H9 (cell line): ENCODE results near the gene DDIAS. TPM values are rescaled to one million over a fixed set of nuclear protein-coding genes. Genes with fewer than 3 reads are reported as not detected.
"Not testable (repeated sequence)": the region's sequence is repeated elsewhere in the genome, so short reads cannot be mapped to it uniquely, and the experiment has no call there.

Source experiments
- DNase-seq: peaks from one replicate; pipeline ENCODE4 v3.0.0-alpha.2; 2017
- H2AFZ ChIP-seq: one replicate; pipeline ENCODE4 v1.6.1; 2013; ENCODE audit warnings: mild to moderate bottlenecking, low read length, control low read depth, moderate library complexity
- H2AK5ac ChIP-seq: 2 replicates; pipeline ENCODE4 v1.6.1; 2013; ENCODE audit warnings: low read length, control low read depth, mixed read lengths; ENCODE audit not compliant: insufficient read length
- H2BK120ac ChIP-seq: one replicate; pipeline ENCODE4 v1.6.1; 2013; ENCODE audit warnings: low read depth, mild to moderate bottlenecking, low read length, control low read depth, inconsistent platforms; ENCODE audit not compliant: poor library complexity, severe bottlenecking
- H2BK12ac ChIP-seq: 2 replicates; pipeline ENCODE4 v1.6.1; 2013; ENCODE audit warnings: low read length, control low read depth, mixed read lengths, low read depth; ENCODE audit not compliant: insufficient read length
- H2BK15ac ChIP-seq: 2 replicates; pipeline ENCODE4 v1.6.1; 2013; ENCODE audit warnings: low read depth, low read length, control low read depth
- H2BK20ac ChIP-seq: one replicate; pipeline ENCODE4 v1.6.1; 2013; ENCODE audit warnings: low read depth, mild to moderate bottlenecking, low read length, control low read depth, inconsistent platforms; ENCODE audit not compliant: poor library complexity, severe bottlenecking
- H2BK5ac ChIP-seq: 2 replicates; pipeline ENCODE4 v1.6.1; 2013; ENCODE audit warnings: low read length, control low read depth, mixed read lengths; ENCODE audit not compliant: insufficient read length
- H3K14ac ChIP-seq: 2 replicates; pipeline ENCODE4 v1.6.1; 2013; ENCODE audit warnings: low read length, control low read depth; ENCODE audit not compliant: insufficient read depth
- H3K18ac ChIP-seq: 2 replicates; pipeline ENCODE4 v1.6.1; 2013; ENCODE audit warnings: low read depth, mild to moderate bottlenecking, mixed read lengths, low read length, control low read depth; ENCODE audit not compliant: insufficient read length
- H3K23ac ChIP-seq: 2 replicates; pipeline ENCODE4 v1.6.1; 2013; ENCODE audit warnings: low read length, control low read depth, mixed read lengths, low read depth; ENCODE audit not compliant: insufficient read length
- H3K23me2 ChIP-seq: 2 replicates; pipeline ENCODE4 v1.6.1; 2013; ENCODE audit warnings: low read depth, mild to moderate bottlenecking, mixed read lengths, low read length, control low read depth; ENCODE audit not compliant: insufficient read length, poor library complexity, severe bottlenecking
- H3K27ac ChIP-seq: 2 replicates; pipeline ENCODE4 v1.5.1; 2013; ENCODE audit warnings: low read length, control low read depth, mixed read lengths, low read depth; ENCODE audit not compliant: insufficient read length
- H3K27me3 ChIP-seq: 2 replicates; pipeline ENCODE4 v1.6.1; 2013; ENCODE audit warnings: low read length, control low read depth, inconsistent platforms; ENCODE audit not compliant: insufficient read depth
- H3K4ac ChIP-seq: 2 replicates; pipeline ENCODE4 v1.6.1; 2013; ENCODE audit warnings: low read depth, mild to moderate bottlenecking, control low read depth, inconsistent platforms, low read length, moderate library complexity
- H3K4me1 ChIP-seq: 2 replicates; pipeline ENCODE4 v1.6.1; 2013; ENCODE audit warnings: low read length, control low read depth, inconsistent platforms; ENCODE audit not compliant: insufficient read depth
- H3K4me2 ChIP-seq: 2 replicates; pipeline ENCODE4 v1.6.1; 2013; ENCODE audit warnings: low read length, control low read depth, mixed read lengths; ENCODE audit not compliant: insufficient read length, insufficient read depth
- H3K56ac ChIP-seq: 2 replicates; pipeline ENCODE4 v1.6.1; 2013; ENCODE audit warnings: low read depth, mild to moderate bottlenecking, mixed read lengths, low read length, control low read depth; ENCODE audit not compliant: insufficient read length
- H3K79me1 ChIP-seq: 2 replicates; pipeline ENCODE4 v1.6.1; 2013; ENCODE audit warnings: low read depth, mild to moderate bottlenecking, moderate library complexity, low read length, control low read depth, inconsistent platforms; ENCODE audit not compliant: insufficient read depth, poor library complexity, severe bottlenecking
- H3K79me2 ChIP-seq: 2 replicates; pipeline ENCODE4 v1.6.1; 2013; ENCODE audit warnings: low read length, control low read depth, inconsistent platforms; ENCODE audit not compliant: insufficient read depth
- H3K9ac ChIP-seq: 2 replicates; pipeline ENCODE4 v1.6.1; 2013; ENCODE audit warnings: low read length, control low read depth, mixed read lengths; ENCODE audit not compliant: insufficient read length; ENCODE audit errors: extremely low read depth
- H3K9me3 ChIP-seq: one replicate; pipeline ENCODE4 v1.6.1; 2013; ENCODE audit warnings: low read depth, low read length, inconsistent platforms; ENCODE audit not compliant: control insufficient read depth
- H3T11ph ChIP-seq: one replicate; pipeline ENCODE4 v1.6.1; 2013; ENCODE audit warnings: mild to moderate bottlenecking, low read length, control low read depth, inconsistent platforms
- H4K20me1 ChIP-seq: one replicate; pipeline ENCODE4 v1.6.1; 2013; ENCODE audit not compliant: control insufficient read depth, insufficient read length, insufficient read depth
- H4K5ac ChIP-seq: 2 replicates; pipeline ENCODE4 v1.6.1; 2013; ENCODE audit warnings: low read depth, mild to moderate bottlenecking, mixed read lengths, low read length, control low read depth; ENCODE audit not compliant: insufficient read length
- H4K8ac ChIP-seq: replicated peaks from 2 replicates; pipeline ENCODE4 v1.6.1; 2013; ENCODE audit warnings: low read length, control low read depth, mixed read lengths, low read depth; ENCODE audit not compliant: insufficient read length
- H4K91ac ChIP-seq: 2 replicates; pipeline ENCODE4 v1.6.1; 2013; ENCODE audit warnings: low read depth, mild to moderate bottlenecking, moderate library complexity, mixed read lengths, low read length, control low read depth; ENCODE audit not compliant: insufficient read length
- H3K27ac Mint-ChIP-seq, 3 experiments: 2 replicates in 2 of 3; 3 replicates in 1 of 3; pipeline ENCODE4 v1.8.0; 2020 to 2021; ENCODE audit warnings: mixed read lengths in 3 of 3, mild to moderate bottlenecking in 1 of 3, moderate library complexity in 1 of 3
- H3K27me3 Mint-ChIP-seq: 2 replicates; pipeline ENCODE4 v1.8.0; 2021; ENCODE audit warnings: low read depth, mild to moderate bottlenecking, moderate library complexity, mixed read lengths
- H3K36me3 Mint-ChIP-seq, 3 experiments: 2 replicates in 2 of 3; 3 replicates in 1 of 3; pipeline ENCODE4 v1.8.0; 2020 to 2021; ENCODE audit warnings: low read depth in 3 of 3, mixed read lengths in 3 of 3; ENCODE audit not compliant: insufficient read depth in 1 of 3
- H3K4me1 Mint-ChIP-seq, 2 experiments: 2 replicates each; pipeline ENCODE4 v1.8.0; 2020; ENCODE audit warnings: mixed read lengths in 2 of 2
- H3K4me3 Mint-ChIP-seq, 2 experiments: 2 replicates in 1 of 2; 3 replicates in 1 of 2; pipeline ENCODE4 v1.8.0; 2020 to 2021; ENCODE audit warnings: mild to moderate bottlenecking in 2 of 2, mixed read lengths in 2 of 2, moderate library complexity in 1 of 2
- H3K9me3 Mint-ChIP-seq, 2 experiments: 2 replicates in 1 of 2; 3 replicates in 1 of 2; pipeline ENCODE4 v1.8.0; 2020; ENCODE audit warnings: mild to moderate bottlenecking in 2 of 2, mixed read lengths in 2 of 2, moderate library complexity in 1 of 2
- WGBS: extraction: QIAGEN DNeasy Blood & Tissue Kit; methylation state at CpG from one replicate; pipeline ENCODE4 v1.1.7; 2013; ENCODE audit warnings: missing lambda C conversion rate, low lambda C conversion rate, mixed read lengths; ENCODE audit not compliant: insufficient read length; ENCODE audit errors: extremely low coverage; 5-methylcytosine and 5-hydroxymethylcytosine counted together
- total RNA-seq: library from RNA; stranded (reverse); gene quantifications from 2 replicates; pipeline ENCODE4 v1.2.1, GENCODE V29; 2021
- TF ChIP-seq, protein P1 (sequence below): fragments of 200-600 bp; sonication (generic); conservative IDR thresholded peaks from 3 replicates; pipeline ENCODE4 v1.8.0; 2021; ENCODE audit warnings: antibody characterized with exemption, mild to moderate bottlenecking

DDIAS gene
- total RNA-seq, 1 experiment from 2014 or later, result 18.6 TPM

DNA sequence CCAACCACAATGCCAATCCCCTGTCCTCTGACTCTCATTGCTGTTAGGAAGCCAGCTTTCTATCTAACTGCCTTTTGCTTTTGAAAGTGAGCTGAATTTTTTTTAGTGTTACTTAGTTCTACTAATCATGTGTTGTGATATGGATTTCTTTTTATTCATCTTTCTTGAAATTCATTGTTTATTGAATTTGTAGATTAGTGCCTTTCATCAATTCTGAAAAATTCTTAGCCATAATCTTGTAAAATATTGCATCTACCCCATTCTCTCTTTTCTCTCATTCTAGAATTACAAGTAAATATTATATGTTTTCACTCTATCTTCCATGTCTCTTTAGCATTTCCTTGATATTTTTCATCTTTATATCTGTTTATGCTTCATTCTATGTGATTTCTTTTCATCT is 47.8 kb downstream of the DDIAS start:
- Mint-ChIP-seq H3K27ac (no peak overlapping the region), H3K4me1 (peaks cover 6 to 7% of the 10 kb centered on the region in 2 experiments), H3K27me3 (peaks cover 3% of the 10 kb centered on the region; the same call in 1 of the 2 replicates), H3K9me3 (peaks cover 9 to 17% of the 10 kb centered on the region in 2 experiments), H3K4me3 (no peak overlapping the region), H3K36me3 (peaks cover 2 to 11% (median 4%) of the 10 kb centered on the region in 3 experiments; a peak in 3 of 7 replicates)
- Histone ChIP-seq H2BK12ac (no peak overlapping the region), H2BK120ac (no peak overlapping the region), H2AFZ (no peak overlapping the region), H3K4ac (no peak overlapping the region), H3K4me1 (no peaks in the 10 kb centered on the region), H3T11ph (no peak overlapping the region), H3K18ac (no peak overlapping the region), H3K27ac (no peak overlapping the region), H4K8ac (no peak overlapping the region), H3K9me3 (no peaks in the 10 kb centered on the region), H3K14ac (no peak overlapping the region), H2BK20ac (no peak overlapping the region), H3K79me2 (no peaks in the 10 kb centered on the region; the same call in 1 of the 2 replicates), H3K23ac (no peak overlapping the region), H2BK15ac (no peak overlapping the region), H4K91ac (no peak overlapping the region), H2AK5ac (no peak overlapping the region), H3K79me1 (no peaks in the 10 kb centered on the region), H3K23me2 (no peaks in the 10 kb centered on the region), H3K27me3 (no peaks in the 10 kb centered on the region), H4K20me1 (no peaks in the 10 kb centered on the region), H3K56ac (no peak overlapping the region), H3K4me2 (no peak overlapping the region), H2BK5ac (no peak overlapping the region), H3K9ac (no peak overlapping the region), H4K5ac (no peak overlapping the region)
- TF ChIP-seq, protein P1, sequence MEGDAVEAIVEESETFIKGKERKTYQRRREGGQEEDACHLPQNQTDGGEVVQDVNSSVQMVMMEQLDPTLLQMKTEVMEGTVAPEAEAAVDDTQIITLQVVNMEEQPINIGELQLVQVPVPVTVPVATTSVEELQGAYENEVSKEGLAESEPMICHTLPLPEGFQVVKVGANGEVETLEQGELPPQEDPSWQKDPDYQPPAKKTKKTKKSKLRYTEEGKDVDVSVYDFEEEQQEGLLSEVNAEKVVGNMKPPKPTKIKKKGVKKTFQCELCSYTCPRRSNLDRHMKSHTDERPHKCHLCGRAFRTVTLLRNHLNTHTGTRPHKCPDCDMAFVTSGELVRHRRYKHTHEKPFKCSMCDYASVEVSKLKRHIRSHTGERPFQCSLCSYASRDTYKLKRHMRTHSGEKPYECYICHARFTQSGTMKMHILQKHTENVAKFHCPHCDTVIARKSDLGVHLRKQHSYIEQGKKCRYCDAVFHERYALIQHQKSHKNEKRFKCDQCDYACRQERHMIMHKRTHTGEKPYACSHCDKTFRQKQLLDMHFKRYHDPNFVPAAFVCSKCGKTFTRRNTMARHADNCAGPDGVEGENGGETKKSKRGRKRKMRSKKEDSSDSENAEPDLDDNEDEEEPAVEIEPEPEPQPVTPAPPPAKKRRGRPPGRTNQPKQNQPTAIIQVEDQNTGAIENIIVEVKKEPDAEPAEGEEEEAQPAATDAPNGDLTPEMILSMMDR, result no peak
- DNase-seq, result no peak

DNA sequence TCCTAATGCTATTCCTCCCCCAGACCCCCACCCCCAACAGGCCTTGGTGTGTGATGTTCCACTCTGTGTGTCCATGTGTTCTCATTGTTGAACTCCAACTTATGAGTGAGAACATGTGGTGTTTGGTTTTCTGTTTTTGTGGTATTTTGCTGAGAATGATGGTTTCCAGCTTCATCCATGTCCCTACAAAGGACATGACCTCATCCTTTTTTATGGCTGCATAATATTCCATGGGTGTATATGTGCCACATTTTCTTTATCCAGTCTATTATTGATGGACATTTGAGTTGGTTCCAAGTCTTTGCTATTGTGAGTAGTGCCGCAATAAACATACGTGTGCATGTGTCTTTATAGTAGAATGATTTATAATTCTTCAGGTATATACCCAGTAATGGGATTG is 49.0 kb downstream of the DDIAS start:
- not testable (repeated sequence) for H2BK5ac ChIP-seq, DNase-seq

More for the DNA sequence above, 49.0 kb downstream of the DDIAS start:
- not testable (repeated sequence) for H3K23me2 ChIP-seq, H3K14ac ChIP-seq, H3K18ac ChIP-seq, H2BK15ac ChIP-seq, H3K27me3 ChIP-seq, H3K56ac ChIP-seq, H3T11ph ChIP-seq, H2BK20ac ChIP-seq, H4K5ac ChIP-seq, H3K9ac ChIP-seq, H3K4me3 Mint-ChIP-seq, H3K27ac ChIP-seq, H3K4me2 ChIP-seq, H3K4me1 Mint-ChIP-seq, H4K20me1 ChIP-seq, H3K9me3 ChIP-seq, H3K27ac Mint-ChIP-seq, H3K4me1 ChIP-seq, H2AFZ ChIP-seq, H3K79me1 ChIP-seq, H2BK12ac ChIP-seq, H3K79me2 ChIP-seq, H3K27me3 Mint-ChIP-seq, H3K4ac ChIP-seq, H2BK120ac ChIP-seq, H3K23ac ChIP-seq, H4K8ac ChIP-seq, H4K91ac ChIP-seq, H2AK5ac ChIP-seq
- WGBS, result no CpG with 5 or more reads among the region's 2 CpGs
- H3K9me3 Mint-ChIP-seq, result peaks cover 12 to 20% of the 10 kb centered on the region in 2 experiments
- H3K36me3 Mint-ChIP-seq, result peaks cover 0 to 15% (median 4%) of the 10 kb centered on the region in 3 experiments; a peak in 5 of 7 replicates
